K562 (cell line): Measurements from ENCODE around the gene FOXK2. TPM values are rescaled to one million over a fixed set of nuclear protein-coding genes. Genes with fewer than 3 reads are reported as not detected.

Source experiments
- CBFA2T3 ChIP-seq: fragments of 450-650 bp; IDR thresholded peaks from 2 replicates; pipeline ENCODE4 v1.6.1; 2017
- CHD4 ChIP-seq: fragments of 200-600 bp; sonication (generic); IDR thresholded peaks from 3 replicates; pipeline ENCODE4 v1.6.1; 2012; ENCODE audit warnings: low read depth, mild to moderate bottlenecking, mixed read lengths, low read length, inconsistent platforms; ENCODE audit not compliant: insufficient read depth, insufficient replicate concordance, poor library complexity, severe bottlenecking
- ESRRA ChIP-seq: fragments of 450-650 bp; IDR thresholded peaks from 2 replicates; pipeline ENCODE4 v1.6.1; 2014; ENCODE audit warnings: low read depth, mild to moderate bottlenecking, moderate library complexity, borderline replicate concordance
- IRF9 ChIP-seq: fragments of 450-650 bp; IDR thresholded peaks from 2 replicates; pipeline ENCODE4 v1.6.1; 2016; ENCODE audit warnings: missing biosample characterization, missing genetic modification characterization
- LEF1 ChIP-seq: fragments of 450-650 bp; IDR thresholded peaks from 2 replicates; pipeline ENCODE4 v1.6.1; 2016; ENCODE audit warnings: mild to moderate bottlenecking
- NR0B1 ChIP-seq: fragments of 450-650 bp; IDR thresholded peaks from one replicate; pipeline ENCODE4 v1.6.1; 2018; ENCODE audit warnings: mild to moderate bottlenecking, moderate library complexity; ENCODE audit not compliant: partially characterized antibody
- REST ChIP-seq, 2 experiments: fragments of 450-650 bp; formaldehyde crosslinking in 1 of 2; IDR thresholded peaks; 2 replicates each; pipeline versions ENCODE4 v1.4.0 to v1.6.1; 2014 to 2020; ENCODE audit warnings: mild to moderate bottlenecking in 2 of 2, borderline replicate concordance in 1 of 2, low read depth in 1 of 2
- TCF7 ChIP-seq: sonication (generic); IDR thresholded peaks from 2 replicates; pipeline ENCODE4 v1.6.1; 2016; ENCODE audit warnings: antibody characterized with exemption, borderline replicate concordance
- ZNF695 ChIP-seq: fragments of 450-650 bp; formaldehyde crosslinking; IDR thresholded peaks from 2 replicates; pipeline ENCODE4 v1.4.0; 2020; ENCODE audit warnings: mild to moderate bottlenecking, moderate library complexity
- polyA plus RNA-seq, 8 experiments: library from polyadenylated mRNA; depleted of rRNA in 4 of 8; stranded (reverse) in 5 of 8; unstranded in 3 of 8; fragments of >200 nt; fragmentation: Nextera tagmentation in 2 of 8; fragmentation: Illumina TruSeq in 1 of 8; extraction: Ambion mirVana in 2 of 8; extraction: Trizol in 1 of 8; gene quantifications; 2 replicates each; pipeline versions ENCODE4 v1.2.1 to v1.2.3, GENCODE V29; 2011 to 2014; ENCODE audit warnings: inconsistent platforms in 1 of 8, missing spikeins in 1 of 8
- total RNA-seq, 7 experiments: library from RNA; depleted of rRNA in 6 of 7; stranded (reverse); fragments of >200 nt in 6 of 7; fragmentation: Illumina TruSeq in 2 of 7; extraction: Trizol in 2 of 7; gene quantifications; 2 replicates each; pipeline versions ENCODE4 v1.2.1 to v1.2.3, GENCODE V29; 2011 to 2021; ENCODE audit warnings: low replicate concordance in 1 of 7
- TF ChIP-seq, protein P1 (sequence below): fragments of 200-800 bp; sonication (Bioruptor generic); IDR thresholded peaks from 2 replicates; pipeline ENCODE4 v1.6.1; 2017; ENCODE audit warnings: missing genetic modification characterization, missing compliant biosample characterization
- TF ChIP-seq, protein P2 (sequence below): fragments of 450-650 bp; formaldehyde crosslinking; IDR thresholded peaks from 2 replicates; pipeline ENCODE4 v1.4.0; 2020; ENCODE audit warnings: mild to moderate bottlenecking, moderate library complexity

The FOXK2 gene
- total and polyA plus RNA-seq, 9 of the 15 experiments (the other 6 are each of a cell fraction or from before 2014, with no cell fraction given): 3.0 to 86.0 (median 44.1) TPM

DNA sequence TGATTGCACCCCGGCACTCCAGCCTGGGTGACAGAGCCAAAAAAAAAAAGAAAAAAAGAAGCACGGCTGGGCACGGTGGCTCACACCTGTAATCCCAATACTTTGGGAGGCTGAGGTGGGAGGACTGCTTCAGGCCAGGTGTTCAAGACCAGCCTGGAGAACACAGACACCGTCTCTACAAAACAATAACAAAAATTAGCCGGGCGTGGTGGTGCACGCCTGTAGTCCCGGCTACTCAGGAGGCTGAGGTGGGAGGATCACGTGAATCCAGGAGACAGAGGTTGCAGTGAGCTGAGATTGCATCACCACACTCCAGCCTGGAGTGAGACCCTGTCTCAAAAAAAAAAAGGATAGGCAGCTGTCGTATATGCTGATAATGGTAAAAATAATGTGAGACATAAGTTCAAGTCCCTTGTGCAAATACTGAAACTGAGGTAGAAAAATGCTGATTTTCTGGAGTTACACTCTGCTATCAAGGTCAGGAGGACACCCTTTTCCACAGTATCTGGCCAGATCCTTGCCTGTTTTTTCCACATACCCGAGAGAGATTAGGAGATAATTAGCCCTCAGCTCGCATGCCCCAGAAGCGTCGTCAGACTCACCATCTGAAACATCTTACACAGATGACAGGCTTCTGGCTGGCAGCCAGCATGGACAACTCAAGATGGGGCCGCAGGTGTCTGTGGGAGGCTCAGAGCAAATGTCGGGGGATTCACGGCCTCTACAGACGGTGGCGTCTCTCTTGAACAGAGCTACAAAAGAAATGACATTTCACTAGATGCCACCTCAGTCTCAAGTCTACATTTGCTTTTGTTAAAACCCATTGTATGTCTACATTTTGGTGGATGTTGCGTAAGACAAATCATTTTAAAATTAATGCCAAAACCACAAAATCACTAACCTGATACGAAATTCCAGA lies 91.9 kb downstream of the FOXK2 start (continued):
- TF ChIP-seq REST (IDR thresholded peaks at IDR 0.05; ENCODE audit: borderline replicate concordance): peak; percentile 3; the same call in 1 of the 2 replicates
- TF ChIP-seq REST (CRISPR knock-in tag; IDR thresholded peaks at IDR 0.05; ENCODE audit: low read depth): no peak
- TF ChIP-seq NR0B1: no peak
- no peak for TF ChIP-seq CHD4
- TF ChIP-seq, protein P1, sequence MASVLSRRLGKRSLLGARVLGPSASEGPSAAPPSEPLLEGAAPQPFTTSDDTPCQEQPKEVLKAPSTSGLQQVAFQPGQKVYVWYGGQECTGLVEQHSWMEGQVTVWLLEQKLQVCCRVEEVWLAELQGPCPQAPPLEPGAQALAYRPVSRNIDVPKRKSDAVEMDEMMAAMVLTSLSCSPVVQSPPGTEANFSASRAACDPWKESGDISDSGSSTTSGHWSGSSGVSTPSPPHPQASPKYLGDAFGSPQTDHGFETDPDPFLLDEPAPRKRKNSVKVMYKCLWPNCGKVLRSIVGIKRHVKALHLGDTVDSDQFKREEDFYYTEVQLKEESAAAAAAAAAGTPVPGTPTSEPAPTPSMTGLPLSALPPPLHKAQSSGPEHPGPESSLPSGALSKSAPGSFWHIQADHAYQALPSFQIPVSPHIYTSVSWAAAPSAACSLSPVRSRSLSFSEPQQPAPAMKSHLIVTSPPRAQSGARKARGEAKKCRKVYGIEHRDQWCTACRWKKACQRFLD (CRISPR knock-in tag): no peak
- TF ChIP-seq, protein P2, sequence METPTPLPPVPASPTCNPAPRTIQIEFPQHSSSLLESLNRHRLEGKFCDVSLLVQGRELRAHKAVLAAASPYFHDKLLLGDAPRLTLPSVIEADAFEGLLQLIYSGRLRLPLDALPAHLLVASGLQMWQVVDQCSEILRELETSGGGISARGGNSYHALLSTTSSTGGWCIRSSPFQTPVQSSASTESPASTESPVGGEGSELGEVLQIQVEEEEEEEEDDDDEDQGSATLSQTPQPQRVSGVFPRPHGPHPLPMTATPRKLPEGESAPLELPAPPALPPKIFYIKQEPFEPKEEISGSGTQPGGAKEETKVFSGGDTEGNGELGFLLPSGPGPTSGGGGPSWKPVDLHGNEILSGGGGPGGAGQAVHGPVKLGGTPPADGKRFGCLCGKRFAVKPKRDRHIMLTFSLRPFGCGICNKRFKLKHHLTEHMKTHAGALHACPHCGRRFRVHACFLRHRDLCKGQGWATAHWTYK: no peak
- peak; percentile 35; the same call in 1 of the 2 replicates for TF ChIP-seq IRF9
- no peak for TF ChIP-seq TCF7
- TF ChIP-seq LEF1: peak; percentile 28; the same call in 1 of the 2 replicates
- TF ChIP-seq ESRRA: peak; percentile 95
- peak; percentile 73 for TF ChIP-seq CBFA2T3
- TF ChIP-seq ZNF695 (CRISPR knock-in tag): no peak
